ENCODE results near the gene NPEPL1. TPM values are rescaled to one million over a fixed set of nuclear protein-coding genes. Genes with fewer than 3 reads are reported as not detected.

Gene NPEPL1
- polyA plus RNA-seq, 4 donors = 16.5 to 30.4 (median 26.3) TPM

DNA sequence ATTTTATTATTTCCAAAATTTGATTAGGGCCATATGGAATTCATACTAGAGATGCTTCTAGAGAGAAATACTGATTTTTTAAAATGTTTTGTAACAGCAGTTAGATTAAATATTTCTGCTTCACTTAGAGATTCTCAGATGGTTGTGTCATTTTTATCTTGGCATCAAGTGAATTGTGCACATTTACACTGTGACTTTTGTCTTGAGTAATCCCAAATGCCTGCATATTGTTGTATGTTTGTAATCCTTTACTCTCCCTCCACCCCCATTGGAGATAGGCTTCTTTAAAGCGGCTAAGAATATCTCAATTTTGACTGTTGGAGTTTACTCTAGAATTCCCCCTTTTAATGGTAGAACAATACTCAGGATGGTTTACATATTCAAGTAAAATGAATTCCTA is 22.5 kb upstream of the NPEPL1 start:
- Histone ChIP-seq H3K36me3 (ENCODE audit: control insufficient read depth in 3 of 3, insufficient read depth in 2 of 3, low read depth in 1 of 3, low read length in 3 of 3) (peaks cover 13 to 37% (median 13%) of the 10 kb centered on the region in 3 donors), H3K4me3 (ENCODE audit: low read depth in 1 of 3, low read length in 3 of 3) (no peak overlapping the region), H3K9me3 (ENCODE audit: control insufficient read depth in 2 of 2, insufficient read depth in 1 of 2, low read depth in 1 of 2, low read length in 1 of 2) (no peaks in the 10 kb centered on the region), H3K27ac (ENCODE audit: low read depth in 1 of 3, low read length in 2 of 3) (no peak overlapping the region), H3K4me1 (ENCODE audit: control insufficient read depth in 3 of 3, insufficient read depth in 2 of 3, low read depth in 1 of 3, low read length in 2 of 3) (no peaks in the 10 kb centered on the region), H3K27me3 (ENCODE audit: control insufficient read depth in 3 of 3, insufficient read depth in 3 of 3, low read length in 3 of 3) (no peaks in the 10 kb centered on the region)
- 86 to 95% (median 93%) methylated on average over 1 of the region's 1 CpG for WGBS, 3 donors
- FAIRE-seq (no peak), DNase-seq (no peak)

DNA sequence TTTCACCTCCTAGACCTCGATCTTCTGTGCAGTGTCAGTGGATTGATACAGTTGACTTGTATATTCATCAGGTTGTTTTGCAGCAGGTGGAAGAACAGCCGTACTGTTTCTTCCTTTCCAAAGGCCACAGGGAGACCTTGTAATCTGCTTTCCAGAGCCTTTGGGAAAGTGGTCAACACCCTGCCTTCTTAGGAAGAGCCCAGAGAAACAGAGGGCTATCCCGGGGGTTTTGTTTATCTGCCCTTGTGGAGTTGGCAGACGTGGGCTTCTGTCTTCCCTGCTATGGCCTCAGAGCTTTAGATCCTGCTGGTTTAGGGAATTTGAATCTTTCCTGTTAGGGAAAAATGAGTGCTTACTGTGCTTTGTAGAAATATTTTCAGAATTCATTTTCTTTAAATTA is 21.9 kb upstream of the NPEPL1 start:
- FAIRE-seq (no peak), DNase-seq (no peak)
- H3K4me1 ChIP-seq (ENCODE audit: control insufficient read depth in 3 of 3, insufficient read depth in 2 of 3, low read depth in 1 of 3, low read length in 2 of 3) = no peaks in the 10 kb centered on the region
- 70 to 86% (median 80%) methylated on average over 4 of the region's 4 CpGs for WGBS, 3 donors
- no peak overlapping the region for H3K4me3 ChIP-seq (ENCODE audit: low read depth in 1 of 3, low read length in 3 of 3)
- H3K27ac ChIP-seq (ENCODE audit: low read depth in 1 of 3, low read length in 2 of 3) = no peak overlapping the region
- H3K9me3 ChIP-seq (ENCODE audit: control insufficient read depth in 2 of 2, insufficient read depth in 1 of 2, low read depth in 1 of 2, low read length in 1 of 2) = no peaks in the 10 kb centered on the region
- no peaks in the 10 kb centered on the region for H3K27me3 ChIP-seq (ENCODE audit: control insufficient read depth in 3 of 3, insufficient read depth in 3 of 3, low read length in 3 of 3)
- H3K36me3 ChIP-seq (ENCODE audit: control insufficient read depth in 3 of 3, insufficient read depth in 2 of 3, low read depth in 1 of 3, low read length in 3 of 3) = peaks cover 13 to 38% (median 14%) of the 10 kb centered on the region in 3 donors

DNA sequence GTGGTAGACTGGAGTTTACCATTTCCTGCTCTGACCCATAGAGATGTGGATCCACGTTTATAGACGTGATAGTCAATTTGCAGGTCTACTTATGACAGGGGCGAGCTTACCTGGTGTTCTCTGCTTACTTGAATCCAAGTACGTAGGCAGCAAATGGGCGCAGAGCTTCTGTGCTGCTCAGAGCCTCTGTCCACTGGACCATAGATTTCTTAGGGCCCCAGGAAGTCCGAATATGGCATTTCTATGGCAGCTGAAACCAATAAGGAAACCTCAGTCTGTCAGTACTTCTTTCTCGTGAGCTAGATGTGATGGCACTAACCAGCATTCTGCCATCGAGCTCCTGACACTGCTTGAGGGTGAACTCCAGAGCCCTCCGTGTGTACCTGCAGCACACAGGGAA is 19.5 kb upstream of the NPEPL1 start:
- Histone ChIP-seq H3K27ac (ENCODE audit: low read depth in 1 of 3, low read length in 2 of 3) (no peak overlapping the region), H3K36me3 (ENCODE audit: control insufficient read depth in 3 of 3, insufficient read depth in 2 of 3, low read depth in 1 of 3, low read length in 3 of 3) (peaks cover 9 to 42% (median 15%) of the 10 kb centered on the region in 3 donors), H3K4me1 (ENCODE audit: control insufficient read depth in 3 of 3, insufficient read depth in 2 of 3, low read depth in 1 of 3, low read length in 2 of 3) (no peaks in the 10 kb centered on the region), H3K9me3 (ENCODE audit: control insufficient read depth in 2 of 2, insufficient read depth in 1 of 2, low read depth in 1 of 2, low read length in 1 of 2) (no peaks in the 10 kb centered on the region), H3K27me3 (ENCODE audit: control insufficient read depth in 3 of 3, insufficient read depth in 3 of 3, low read length in 3 of 3) (no peaks in the 10 kb centered on the region), H3K4me3 (ENCODE audit: low read depth in 1 of 3, low read length in 3 of 3) (no peak overlapping the region)
- FAIRE-seq (no peak), DNase-seq (no peak)
- WGBS, 3 donors = 90 to 96% (median 93%) methylated on average over 9 of the region's 9 CpGs

DNA sequence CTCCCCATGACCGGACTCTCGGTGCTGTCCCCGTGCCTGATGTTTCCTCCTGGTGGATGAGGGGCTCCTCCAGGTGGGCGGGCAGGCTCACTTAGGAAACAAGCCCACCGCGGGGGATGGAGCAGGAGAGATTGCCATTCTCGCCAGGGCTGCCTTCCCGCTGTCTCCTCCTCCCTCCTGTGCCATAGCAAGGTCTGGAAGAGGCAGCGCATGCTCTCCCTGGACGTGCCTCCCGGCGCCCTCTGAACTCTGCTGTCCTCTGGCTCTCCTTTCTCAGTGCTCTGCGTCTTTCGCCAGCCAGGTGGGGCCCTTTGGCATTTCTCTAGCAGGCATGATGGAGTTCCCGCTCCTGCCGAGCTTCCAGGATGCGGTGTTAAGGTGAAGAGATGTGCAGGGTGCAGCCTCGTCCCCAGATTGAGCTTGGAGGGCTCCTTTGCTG is 17.4 kb upstream of the NPEPL1 start:
- Histone ChIP-seq H3K27ac (ENCODE audit: low read depth in 1 of 3, low read length in 2 of 3) (no peak overlapping the region), H3K27me3 (ENCODE audit: control insufficient read depth in 3 of 3, insufficient read depth in 3 of 3, low read length in 3 of 3) (no peaks in the 10 kb centered on the region), H3K9me3 (ENCODE audit: control insufficient read depth in 2 of 2, insufficient read depth in 1 of 2, low read depth in 1 of 2, low read length in 1 of 2) (no peaks in the 10 kb centered on the region), H3K4me1 (ENCODE audit: control insufficient read depth in 3 of 3, insufficient read depth in 2 of 3, low read depth in 1 of 3, low read length in 2 of 3) (no peaks in the 10 kb centered on the region), H3K4me3 (ENCODE audit: low read depth in 1 of 3, low read length in 3 of 3) (no peak overlapping the region), H3K36me3 (ENCODE audit: control insufficient read depth in 3 of 3, insufficient read depth in 2 of 3, low read depth in 1 of 3, low read length in 3 of 3) (peaks cover 5 to 43% (median 13%) of the 10 kb centered on the region in 3 donors)
- DNase-seq (no peak), FAIRE-seq (no peak)
- WGBS, 3 donors = 93 to 97% (median 96%) methylated on average over 18 of the region's 18 CpGs

DNA sequence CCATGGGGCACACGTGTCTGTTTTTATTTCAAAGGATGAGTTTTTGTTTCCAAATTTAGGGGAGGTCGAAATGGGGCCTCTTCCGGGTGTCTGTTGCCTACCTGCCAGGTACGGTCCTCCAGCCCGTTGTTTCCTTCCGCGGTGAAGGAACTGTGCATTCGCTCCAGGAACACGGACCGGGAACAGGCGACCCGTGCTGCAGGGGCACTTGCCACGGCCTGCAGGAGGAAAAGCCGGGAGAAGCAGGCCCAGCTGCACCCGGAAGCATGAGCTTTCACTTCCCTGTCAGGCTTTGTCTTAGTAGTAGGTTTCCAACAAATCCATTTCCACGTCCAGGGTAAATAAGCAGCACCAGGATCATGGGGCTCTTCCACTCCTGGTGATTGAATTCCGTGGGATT is 17.0 kb upstream of the NPEPL1 start:
- H3K4me3 ChIP-seq (ENCODE audit: low read depth in 1 of 3, low read length in 3 of 3) = no peak overlapping the region
- no peak for FAIRE-seq
- no peaks in the 10 kb centered on the region for H3K4me1 ChIP-seq (ENCODE audit: control insufficient read depth in 3 of 3, insufficient read depth in 2 of 3, low read depth in 1 of 3, low read length in 2 of 3)
- no peaks in the 10 kb centered on the region for H3K9me3 ChIP-seq (ENCODE audit: control insufficient read depth in 2 of 2, insufficient read depth in 1 of 2, low read depth in 1 of 2, low read length in 1 of 2)
- no peaks in the 10 kb centered on the region for H3K27me3 ChIP-seq (ENCODE audit: control insufficient read depth in 3 of 3, insufficient read depth in 3 of 3, low read length in 3 of 3)
- H3K36me3 ChIP-seq (ENCODE audit: control insufficient read depth in 3 of 3, insufficient read depth in 2 of 3, low read depth in 1 of 3, low read length in 3 of 3) = peaks cover 4 to 42% (median 13%) of the 10 kb centered on the region in 3 donors
- no peak overlapping the region for H3K27ac ChIP-seq (ENCODE audit: low read depth in 1 of 3, low read length in 2 of 3)
- WGBS, 3 donors = 89 to 95% (median 95%) methylated on average over 17 of the region's 17 CpGs
- DNase-seq = no peak

DNA sequence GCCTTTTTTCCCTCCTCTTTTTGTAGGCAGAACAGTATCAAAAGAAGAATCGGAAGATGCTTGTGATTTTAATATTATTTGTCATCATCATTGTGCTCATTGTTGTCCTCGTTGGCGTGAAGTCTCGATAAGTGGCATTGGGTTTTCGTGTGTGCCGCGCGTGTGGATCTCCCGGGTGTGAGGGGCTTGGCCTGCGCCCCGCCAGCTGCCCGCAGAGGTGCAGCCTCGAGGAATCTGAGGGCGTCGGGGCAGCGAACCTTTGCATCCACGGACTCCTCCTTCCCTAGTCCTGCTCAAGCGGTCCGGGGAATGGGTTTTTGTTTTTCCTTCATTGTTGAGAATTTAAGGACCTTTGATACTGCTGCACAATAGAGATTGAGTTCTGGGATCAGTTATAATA is 16.4 kb upstream of the NPEPL1 start:
- H3K4me1 ChIP-seq (ENCODE audit: control insufficient read depth in 3 of 3, insufficient read depth in 2 of 3, low read depth in 1 of 3, low read length in 2 of 3) = no peaks in the 10 kb centered on the region
- H3K27me3 ChIP-seq (ENCODE audit: control insufficient read depth in 3 of 3, insufficient read depth in 3 of 3, low read length in 3 of 3) = no peaks in the 10 kb centered on the region
- H3K9me3 ChIP-seq (ENCODE audit: control insufficient read depth in 2 of 2, insufficient read depth in 1 of 2, low read depth in 1 of 2, low read length in 1 of 2) = no peaks in the 10 kb centered on the region
- whole genome bisulfite sequencing, 3 donors = 97 to 98% (median 98%) methylated on average over 19 of the region's 19 CpGs
- H3K36me3 ChIP-seq (ENCODE audit: control insufficient read depth in 3 of 3, insufficient read depth in 2 of 3, low read depth in 1 of 3, low read length in 3 of 3) = peaks cover 3 to 38% (median 13%) of the 10 kb centered on the region in 3 donors
- no peak overlapping the region for H3K4me3 ChIP-seq (ENCODE audit: low read depth in 1 of 3, low read length in 3 of 3)
- FAIRE-seq (no peak), DNase-seq (no peak)
- no peak overlapping the region for H3K27ac ChIP-seq (ENCODE audit: low read depth in 1 of 3, low read length in 2 of 3)

DNA sequence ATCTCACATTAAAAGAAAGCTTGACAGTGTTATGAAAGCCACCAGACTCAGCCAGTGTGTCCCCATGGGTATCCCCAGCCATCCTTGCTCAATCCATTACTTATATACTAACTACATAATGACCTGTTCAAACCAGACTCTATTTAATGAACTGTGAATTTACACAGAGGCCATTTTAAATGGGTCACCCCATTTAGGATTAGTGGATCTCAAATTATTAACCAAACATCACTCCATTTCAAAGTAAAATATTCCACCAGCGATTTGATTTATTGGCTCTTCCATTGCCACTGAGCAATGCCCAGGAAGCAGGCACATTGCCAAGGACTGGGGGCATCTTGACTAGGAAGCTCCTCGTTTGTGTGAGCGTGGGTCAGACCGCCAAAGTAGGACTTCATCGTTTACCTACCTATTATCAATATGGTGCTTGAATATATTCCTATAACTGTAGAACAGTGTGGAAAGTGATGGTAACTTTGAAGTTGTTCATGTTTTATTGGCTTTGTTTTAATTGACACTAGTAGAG is 15.5 kb upstream of the NPEPL1 start:
- H3K36me3 ChIP-seq (ENCODE audit: control insufficient read depth in 3 of 3, insufficient read depth in 2 of 3, low read depth in 1 of 3, low read length in 3 of 3) = peaks cover 3 to 35% (median 13%) of the 10 kb centered on the region in 3 donors
- WGBS, 3 donors = 91 to 93% (median 91%) methylated on average over 5 of the region's 5 CpGs
- no peaks in the 10 kb centered on the region for H3K9me3 ChIP-seq (ENCODE audit: control insufficient read depth in 2 of 2, insufficient read depth in 1 of 2, low read depth in 1 of 2, low read length in 1 of 2)
- DNase-seq (no peak), FAIRE-seq (no peak)
- no peak overlapping the region for H3K27ac ChIP-seq (ENCODE audit: low read depth in 1 of 3, low read length in 2 of 3)
- no peaks in the 10 kb centered on the region for H3K27me3 ChIP-seq (ENCODE audit: control insufficient read depth in 3 of 3, insufficient read depth in 3 of 3, low read length in 3 of 3)
- no peak overlapping the region for H3K4me3 ChIP-seq (ENCODE audit: low read depth in 1 of 3, low read length in 3 of 3)
- H3K4me1 ChIP-seq (ENCODE audit: control insufficient read depth in 3 of 3, insufficient read depth in 2 of 3, low read depth in 1 of 3, low read length in 2 of 3) = no peaks in the 10 kb centered on the region

DNA sequence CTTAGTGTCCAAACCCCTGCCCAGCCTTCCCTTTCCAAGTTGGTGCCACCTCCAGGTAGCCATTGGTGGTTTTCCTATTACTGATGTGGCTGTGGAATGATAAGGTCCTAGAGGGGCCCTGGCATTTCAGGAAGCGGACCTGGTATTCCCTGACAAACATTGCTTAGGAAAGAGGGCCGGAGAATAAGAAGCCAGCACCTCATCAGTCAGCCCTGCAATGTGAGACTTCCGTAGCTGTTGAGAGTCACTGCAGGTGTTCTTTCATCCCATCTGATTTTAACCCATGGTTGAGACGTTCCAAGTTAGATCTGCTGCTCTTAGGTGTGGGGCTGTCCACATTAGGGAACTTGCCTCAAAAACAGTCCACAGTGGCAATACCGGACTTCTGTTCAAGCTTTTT is 14.8 kb upstream of the NPEPL1 start:
- DNase-seq = no peak
- no peak overlapping the region for H3K4me3 ChIP-seq (ENCODE audit: low read depth in 1 of 3, low read length in 3 of 3)
- FAIRE-seq = no peak
- H3K27ac ChIP-seq (ENCODE audit: low read depth in 1 of 3, low read length in 2 of 3) = no peak overlapping the region
- no peaks in the 10 kb centered on the region for H3K27me3 ChIP-seq (ENCODE audit: control insufficient read depth in 3 of 3, insufficient read depth in 3 of 3, low read length in 3 of 3)
- no peaks in the 10 kb centered on the region for H3K4me1 ChIP-seq (ENCODE audit: control insufficient read depth in 3 of 3, insufficient read depth in 2 of 3, low read depth in 1 of 3, low read length in 2 of 3)
- 92 to 95% (median 92%) methylated on average over 5 of the region's 5 CpGs for WGBS, 3 donors
- H3K36me3 ChIP-seq (ENCODE audit: control insufficient read depth in 3 of 3, insufficient read depth in 2 of 3, low read depth in 1 of 3, low read length in 3 of 3) = peaks cover 3 to 35% (median 13%) of the 10 kb centered on the region in 3 donors
- no peaks in the 10 kb centered on the region for H3K9me3 ChIP-seq (ENCODE audit: control insufficient read depth in 2 of 2, insufficient read depth in 1 of 2, low read depth in 1 of 2, low read length in 1 of 2)

DNA sequence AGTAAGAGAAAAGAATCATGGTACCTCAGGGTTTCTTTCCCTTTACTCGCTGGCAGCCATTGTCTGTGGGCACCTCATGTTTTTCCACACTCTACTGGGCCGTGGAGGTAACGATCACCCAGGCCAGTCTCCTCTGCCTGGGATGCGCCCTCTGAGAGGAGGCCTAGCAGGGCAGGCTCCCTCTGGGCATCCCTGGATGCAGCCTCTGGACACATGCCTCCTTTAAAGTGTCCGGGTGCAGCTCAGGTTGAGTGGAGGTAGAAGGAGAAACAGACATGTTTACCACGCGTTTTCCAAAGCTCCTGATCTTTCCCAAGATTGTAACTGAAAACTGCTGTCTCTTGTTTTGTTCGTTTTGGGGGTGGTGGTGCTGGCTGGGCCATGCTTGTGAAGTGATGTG is 13.8 kb upstream of the NPEPL1 start:
- H3K9me3 ChIP-seq (ENCODE audit: control insufficient read depth in 2 of 2, insufficient read depth in 1 of 2, low read depth in 1 of 2, low read length in 1 of 2) = no peaks in the 10 kb centered on the region
- WGBS, 3 donors = 90 to 94% (median 94%) methylated on average over 8 of the region's 8 CpGs
- H3K27me3 ChIP-seq (ENCODE audit: control insufficient read depth in 3 of 3, insufficient read depth in 3 of 3, low read length in 3 of 3) = no peaks in the 10 kb centered on the region
- FAIRE-seq (no peak), DNase-seq (no peak)
- H3K27ac ChIP-seq (ENCODE audit: low read depth in 1 of 3, low read length in 2 of 3) = no peak overlapping the region
- H3K4me1 ChIP-seq (ENCODE audit: control insufficient read depth in 3 of 3, insufficient read depth in 2 of 3, low read depth in 1 of 3, low read length in 2 of 3) = no peaks in the 10 kb centered on the region
- H3K36me3 ChIP-seq (ENCODE audit: control insufficient read depth in 3 of 3, insufficient read depth in 2 of 3, low read depth in 1 of 3, low read length in 3 of 3) = peaks cover 3 to 31% (median 13%) of the 10 kb centered on the region in 3 donors
- H3K4me3 ChIP-seq (ENCODE audit: low read depth in 1 of 3, low read length in 3 of 3) = no peak overlapping the region

Data from small intestine (tissue), 7 donors.